Duodenal mucosa (tissue), 2 donors: ENCODE results near the gene TEX44.

ENCODE experiments used
- H3K27ac ChIP-seq: one replicate; pipeline ENCODE4 v1.7.0; 2013; ENCODE audit warnings: low read depth, low read length
- H3K27me3 ChIP-seq, 2 donors: one replicate each; pipeline ENCODE4 v1.7.0; 2013; ENCODE audit warnings: low read length in 2 of 2, control low read depth in 1 of 2; ENCODE audit not compliant: insufficient read depth in 2 of 2, control insufficient read depth in 1 of 2
- H3K36me3 ChIP-seq, 2 donors: one replicate each; pipeline ENCODE4 v1.7.0; 2013; ENCODE audit warnings: low read length in 2 of 2, control low read depth in 1 of 2; ENCODE audit not compliant: insufficient read depth in 2 of 2, control insufficient read depth in 1 of 2
- H3K4me1 ChIP-seq, 2 donors: one replicate each; pipeline ENCODE4 v1.7.0; 2013; ENCODE audit warnings: low read length in 2 of 2, control low read depth in 1 of 2; ENCODE audit not compliant: insufficient read depth in 2 of 2, control insufficient read depth in 1 of 2
- H3K4me3 ChIP-seq, 2 donors: one replicate each; pipeline ENCODE4 v1.7.0; 2013; ENCODE audit warnings: low read length in 2 of 2, low read depth in 1 of 2
- H3K9ac ChIP-seq, 2 donors: one replicate each; pipeline ENCODE4 v1.7.0; 2013; ENCODE audit warnings: low read length in 2 of 2, low read depth in 1 of 2
- H3K9me3 ChIP-seq, 2 donors: one replicate each; pipeline ENCODE4 v1.7.0; 2013; ENCODE audit warnings: low read length in 2 of 2, control low read depth in 1 of 2; ENCODE audit not compliant: control insufficient read depth in 1 of 2

TEX44 gene

GRCh38 chr2:231589656-231590055, 3.0 kb upstream of the TEX44 start:
- Histone ChIP-seq H3K4me3 (no peak overlapping the region), H3K27ac (no peak overlapping the region), H3K4me1 (no peaks in the 10 kb centered on the region), H3K27me3 (no peaks in the 10 kb centered on the region), H3K9ac (no peak overlapping the region), H3K9me3 (no peaks in the 10 kb centered on the region), H3K36me3 (no peaks in the 10 kb centered on the region)

- Histone ChIP-seq H3K27ac (no peak overlapping the region), H3K27me3 (no peaks in the 10 kb centered on the region), H3K36me3 (no peaks in the 10 kb centered on the region), H3K4me3 (no peak overlapping the region), H3K9ac (no peak overlapping the region), H3K9me3 (no peaks in the 10 kb centered on the region), H3K4me1 (no peaks in the 10 kb centered on the region)
These were observed 2.0 kb upstream of the TEX44 start for GRCh38 chr2:231590614-231591013.

GRCh38 chr2:231593666-231594065, 1.0 kb downstream of the TEX44 start:
- H3K9ac ChIP-seq = no peak overlapping the region
- H3K27me3 ChIP-seq = no peaks in the 10 kb centered on the region
- H3K27ac ChIP-seq = no peak overlapping the region
- no peaks in the 10 kb centered on the region for H3K9me3 ChIP-seq
- H3K4me1 ChIP-seq = no peaks in the 10 kb centered on the region
- no peaks in the 10 kb centered on the region for H3K36me3 ChIP-seq
- no peak overlapping the region for H3K4me3 ChIP-seq

GRCh38 chr2:231597014-231597611, 4.4 kb downstream of the TEX44 start:
- no peak overlapping the region for H3K9ac ChIP-seq
- H3K4me1 ChIP-seq = no peaks in the 10 kb centered on the region
- H3K9me3 ChIP-seq = no peaks in the 10 kb centered on the region
- H3K27me3 ChIP-seq = no peaks in the 10 kb centered on the region
- H3K4me3 ChIP-seq = no peak overlapping the region
- peak overlapping the region; percentile 10 for H3K27ac ChIP-seq
- no peaks in the 10 kb centered on the region for H3K36me3 ChIP-seq

GRCh38 chr2:231597627-231598026, 5.0 kb downstream of the TEX44 start:
- no peaks in the 10 kb centered on the region for H3K4me1 ChIP-seq
- no peak overlapping the region for H3K27ac ChIP-seq
- H3K27me3 ChIP-seq = no peaks in the 10 kb centered on the region
- no peaks in the 10 kb centered on the region for H3K36me3 ChIP-seq
- H3K9ac ChIP-seq = no peak overlapping the region
- no peaks in the 10 kb centered on the region for H3K9me3 ChIP-seq
- H3K4me3 ChIP-seq = no peak overlapping the region

- Histone ChIP-seq H3K4me3 (no peak overlapping the region), H3K27ac (no peak overlapping the region), H3K36me3 (no peaks in the 10 kb centered on the region), H3K27me3 (no peaks in the 10 kb centered on the region), H3K9ac (no peak overlapping the region), H3K4me1 (peaks cover 12 to 24% of the 10 kb centered on the region in 2 donors), H3K9me3 (no peaks in the 10 kb centered on the region)
These were observed 8.1 kb downstream of the TEX44 start for GRCh38 chr2:231600619-231601355.

- H3K9me3 ChIP-seq = no peaks in the 10 kb centered on the region
- H3K4me1 ChIP-seq = peaks cover 12 to 26% of the 10 kb centered on the region in 2 donors
- no peaks in the 10 kb centered on the region for H3K36me3 ChIP-seq
- H3K27ac ChIP-seq = no peak overlapping the region
- no peak overlapping the region for H3K9ac ChIP-seq
- no peaks in the 10 kb centered on the region for H3K27me3 ChIP-seq
- no peak overlapping the region for H3K4me3 ChIP-seq
These were observed 8.9 kb downstream of the TEX44 start for GRCh38 chr2:231601356-231602229.

- H3K9me3 ChIP-seq = no peaks in the 10 kb centered on the region
- no peaks in the 10 kb centered on the region for H3K36me3 ChIP-seq
- H3K27me3 ChIP-seq = no peaks in the 10 kb centered on the region
- no peak overlapping the region for H3K4me3 ChIP-seq
- peaks cover 12 to 26% of the 10 kb centered on the region in 2 donors for H3K4me1 ChIP-seq
- H3K9ac ChIP-seq = peak overlapping the region; percentile 76 to 94
- H3K27ac ChIP-seq = no peak overlapping the region
These were observed 10.3 kb downstream of the TEX44 start for GRCh38 chr2:231602859-231603467.

- peak overlapping the region; percentile 68 to 71 for H3K4me3 ChIP-seq
- H3K27me3 ChIP-seq = no peaks in the 10 kb centered on the region
- no peaks in the 10 kb centered on the region for H3K9me3 ChIP-seq
- H3K27ac ChIP-seq = peak overlapping the region; percentile 96
- peak overlapping the region; percentile 76 to 94 for H3K9ac ChIP-seq
- peaks cover 12 to 26% of the 10 kb centered on the region in 2 donors for H3K4me1 ChIP-seq
- no peaks in the 10 kb centered on the region for H3K36me3 ChIP-seq
These were observed 11.5 kb downstream of the TEX44 start for GRCh38 chr2:231604101-231604684.
